ENCODE measurements around the gene NDUFA7.

NDUFA7 gene

DNA sequence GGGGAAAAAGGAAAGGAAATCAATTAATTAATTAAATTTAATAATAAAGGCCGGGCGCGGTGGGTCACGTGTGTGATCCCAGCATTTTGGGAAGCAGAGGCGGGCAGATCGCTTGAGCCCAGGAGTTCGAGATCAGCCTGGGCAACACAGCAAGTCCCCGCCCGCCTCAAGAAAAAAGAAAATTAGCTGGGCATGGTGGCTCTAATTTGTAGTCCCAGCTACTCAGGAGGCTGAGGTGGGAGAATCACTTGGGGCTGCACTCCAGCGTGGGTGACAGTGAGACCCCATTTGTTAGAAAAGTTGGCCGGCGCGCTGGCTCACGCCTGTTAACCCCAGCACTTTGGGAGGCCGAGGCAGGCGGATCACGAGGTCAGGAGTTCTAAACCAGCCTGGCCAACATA is 12.3 kb downstream of the NDUFA7 start:
- TF ChIP-seq, protein P1, sequence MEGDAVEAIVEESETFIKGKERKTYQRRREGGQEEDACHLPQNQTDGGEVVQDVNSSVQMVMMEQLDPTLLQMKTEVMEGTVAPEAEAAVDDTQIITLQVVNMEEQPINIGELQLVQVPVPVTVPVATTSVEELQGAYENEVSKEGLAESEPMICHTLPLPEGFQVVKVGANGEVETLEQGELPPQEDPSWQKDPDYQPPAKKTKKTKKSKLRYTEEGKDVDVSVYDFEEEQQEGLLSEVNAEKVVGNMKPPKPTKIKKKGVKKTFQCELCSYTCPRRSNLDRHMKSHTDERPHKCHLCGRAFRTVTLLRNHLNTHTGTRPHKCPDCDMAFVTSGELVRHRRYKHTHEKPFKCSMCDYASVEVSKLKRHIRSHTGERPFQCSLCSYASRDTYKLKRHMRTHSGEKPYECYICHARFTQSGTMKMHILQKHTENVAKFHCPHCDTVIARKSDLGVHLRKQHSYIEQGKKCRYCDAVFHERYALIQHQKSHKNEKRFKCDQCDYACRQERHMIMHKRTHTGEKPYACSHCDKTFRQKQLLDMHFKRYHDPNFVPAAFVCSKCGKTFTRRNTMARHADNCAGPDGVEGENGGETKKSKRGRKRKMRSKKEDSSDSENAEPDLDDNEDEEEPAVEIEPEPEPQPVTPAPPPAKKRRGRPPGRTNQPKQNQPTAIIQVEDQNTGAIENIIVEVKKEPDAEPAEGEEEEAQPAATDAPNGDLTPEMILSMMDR (conservative IDR thresholded peaks at IDR 0.05) = no peak
- peak overlapping the region; percentile 70 for H3K27ac ChIP-seq

DNA sequence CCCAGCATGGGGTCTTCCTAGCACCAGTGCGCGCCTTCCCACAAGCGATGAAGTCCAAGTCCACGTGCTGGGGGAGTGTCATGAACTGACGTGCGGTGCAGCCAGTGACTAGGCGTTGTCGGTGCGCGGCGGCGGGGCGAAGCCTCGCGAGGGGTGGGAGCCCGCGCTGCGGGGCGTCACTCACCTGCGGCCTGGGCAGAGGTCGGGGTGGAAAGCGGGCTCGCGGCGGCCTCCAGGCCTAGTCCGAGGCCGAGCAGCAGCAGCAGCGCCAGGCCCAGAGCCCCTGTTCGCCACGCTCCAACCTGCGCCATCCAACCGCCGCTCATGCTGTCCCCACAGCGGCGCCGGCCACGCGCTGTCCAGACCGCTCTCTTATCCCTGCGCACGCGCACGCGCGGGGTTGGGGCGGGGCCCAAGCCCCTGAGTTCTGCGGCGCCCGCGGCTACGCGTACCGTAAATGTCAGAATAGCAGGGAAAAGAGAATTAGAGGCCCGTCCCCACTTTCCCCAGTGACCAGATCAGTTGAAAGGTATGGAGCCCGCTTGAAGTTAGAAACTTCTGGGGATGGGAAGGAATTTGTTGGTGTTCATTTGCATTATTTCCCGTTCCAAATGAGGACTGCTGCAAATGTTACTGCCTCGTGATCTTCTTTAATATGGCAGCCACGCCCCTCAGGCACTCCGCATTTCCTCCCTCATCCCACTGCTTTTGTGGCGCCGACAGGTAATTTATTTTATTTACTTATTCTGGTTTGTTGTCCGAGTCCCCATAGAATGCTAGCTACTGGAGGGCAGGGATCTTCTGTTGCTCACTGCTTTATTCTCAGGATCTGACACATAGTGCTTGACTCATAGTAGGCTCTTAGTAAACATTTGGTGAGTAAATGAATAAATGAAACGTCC is 13.0 kb downstream of the NDUFA7 start, which contains the start of gene CD320:
CD320 (minus strand) TSS at position 394 of the 902 bp plus-strand sequence; CDS start at position 326, 68 bp downstream.
- TF ChIP-seq, protein P1 (conservative IDR thresholded peaks at IDR 0.05) = no peak
- H3K27ac ChIP-seq = peak within 1 kb of the TSS; percentile 70

DNA sequence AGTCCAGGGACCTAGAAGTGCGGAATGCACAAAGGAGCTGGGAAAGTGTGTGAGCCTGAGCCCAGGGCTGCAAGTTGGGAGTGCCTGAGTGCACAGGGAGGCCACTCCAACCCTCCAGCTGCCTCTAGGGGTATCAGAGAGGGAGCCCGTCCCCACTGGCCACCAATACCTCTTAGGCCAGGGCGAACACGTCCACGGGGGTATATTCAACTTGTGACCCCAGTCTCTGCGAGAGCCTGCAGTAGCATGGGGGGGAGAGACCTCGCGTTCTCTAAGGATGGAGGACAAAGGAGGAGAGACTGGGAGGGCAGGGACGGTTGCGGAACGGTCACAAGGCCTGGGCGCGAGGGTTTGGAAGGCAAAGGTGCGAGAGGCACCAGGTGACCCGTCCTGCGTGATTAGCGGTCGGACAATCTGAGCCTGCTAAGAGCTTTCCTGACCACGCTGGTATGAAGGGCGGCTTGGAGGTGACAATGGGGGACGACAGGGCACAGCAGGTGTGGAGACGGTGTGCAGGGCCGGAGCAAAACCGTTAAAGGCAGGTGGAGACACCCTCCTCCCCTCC is 13.7 kb downstream of the NDUFA7 start:
- H3K27ac ChIP-seq = peak overlapping the region; percentile 70
- TF ChIP-seq, protein P1 (conservative IDR thresholded peaks at IDR 0.05) = no peak

DNA sequence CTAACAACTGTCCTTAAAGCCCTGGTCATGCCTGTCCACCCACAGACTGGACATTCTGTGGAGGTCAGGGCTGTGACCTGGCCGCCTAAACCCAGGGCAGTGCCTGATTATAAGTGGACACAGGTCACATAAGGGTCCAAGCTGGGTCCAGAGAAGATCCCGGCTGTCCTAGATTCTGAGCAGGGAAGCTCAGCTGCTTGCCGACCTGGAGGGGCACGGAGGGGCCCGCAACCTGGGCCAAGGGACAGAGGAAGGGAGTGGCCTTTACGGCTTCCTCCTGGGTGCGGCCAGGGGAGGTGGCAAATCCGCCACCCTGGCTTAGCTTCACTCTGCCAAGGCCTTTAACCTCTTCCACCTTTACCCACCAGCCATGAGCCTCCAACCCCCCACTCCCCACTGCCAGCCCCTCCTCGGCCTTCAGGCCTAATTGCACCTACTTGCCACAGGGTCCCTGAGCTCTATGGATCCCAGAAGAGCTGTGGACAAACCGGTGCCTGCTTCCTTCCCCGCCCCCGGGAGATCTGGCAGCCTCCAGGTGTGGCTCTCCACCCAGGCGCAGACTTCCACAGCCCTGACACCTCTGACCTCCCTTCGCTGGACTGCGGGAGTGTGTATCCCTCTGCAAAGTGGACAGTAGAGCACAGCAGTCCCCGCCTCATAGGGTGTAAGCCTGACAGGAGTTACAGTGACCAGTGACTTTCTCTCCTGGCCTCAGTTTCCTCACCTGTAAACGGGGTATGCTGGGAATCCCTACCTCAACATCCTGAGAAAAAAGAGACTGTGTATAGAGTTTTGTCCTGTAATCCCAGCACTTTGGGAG is 14.7 kb downstream of the NDUFA7 start:
- TF ChIP-seq, protein P1 (conservative IDR thresholded peaks at IDR 0.05) = no peak
- peak overlapping the region; percentile 70; the same call in 1 of the 2 replicates for H3K27ac ChIP-seq

DNA sequence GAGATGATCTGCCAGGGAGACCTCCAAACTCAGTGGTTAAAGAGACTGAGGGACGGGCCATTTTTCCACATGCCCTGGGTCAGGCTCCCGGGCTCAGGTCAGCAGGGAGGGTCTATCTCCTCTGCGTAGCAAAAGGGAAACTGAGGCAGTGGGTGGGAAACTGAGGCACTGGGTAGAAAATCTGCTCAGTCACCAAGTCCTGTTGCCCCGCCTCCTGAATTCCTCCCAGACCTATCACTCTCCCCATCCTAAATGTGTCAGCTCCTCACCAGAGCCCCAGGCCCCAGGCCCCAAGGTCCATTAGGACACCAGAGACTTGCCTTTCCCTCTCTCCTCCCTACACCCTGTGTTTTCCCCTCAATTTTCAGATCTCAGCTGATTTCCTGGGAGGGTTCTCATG is 15.4 kb downstream of the NDUFA7 start:
- TF ChIP-seq, protein P1 (conservative IDR thresholded peaks at IDR 0.05) = no peak
- H3K27ac ChIP-seq = peak overlapping the region; percentile 70; the same call in 1 of the 2 replicates

DNA sequence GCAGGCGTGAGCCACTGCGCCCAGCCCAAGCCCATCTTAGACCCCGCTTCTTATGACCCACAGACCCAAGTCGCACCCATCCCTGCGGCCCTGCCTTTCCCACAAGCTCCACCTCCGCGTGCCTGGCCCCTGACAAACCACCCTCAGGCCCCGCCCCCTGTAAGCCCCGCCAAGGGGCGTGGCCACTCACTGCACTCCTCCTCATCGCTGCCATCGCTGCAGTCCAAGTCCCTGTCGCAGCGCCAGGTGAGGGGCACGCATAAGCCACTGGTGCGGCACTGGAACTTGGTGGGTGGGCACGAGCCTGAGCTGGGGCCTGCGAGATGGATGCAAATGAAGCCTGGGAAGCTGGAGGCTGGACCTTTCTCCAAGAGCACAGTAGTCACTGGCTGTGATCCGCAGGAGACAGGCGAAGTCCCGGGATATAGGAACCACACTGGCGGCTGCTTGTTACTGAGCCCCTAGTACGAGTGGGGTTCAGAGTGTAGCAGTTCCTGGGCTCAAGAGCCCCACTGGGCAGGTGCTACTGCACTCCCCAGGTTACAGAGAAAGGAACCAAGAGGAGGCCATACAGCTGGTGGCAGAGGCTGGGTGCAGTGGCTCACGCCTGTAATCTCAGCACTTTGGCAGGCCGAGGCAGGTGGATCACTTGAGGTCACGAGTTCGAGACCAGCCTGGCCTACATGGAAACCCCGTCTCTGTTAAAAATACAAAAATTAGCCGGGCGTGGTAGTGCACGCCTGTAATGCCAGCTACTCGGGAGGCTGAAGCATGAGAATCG is 16.1 kb downstream of the NDUFA7 start:
- H3K27ac ChIP-seq = no peak overlapping the region
- TF ChIP-seq, protein P1 (conservative IDR thresholded peaks at IDR 0.05) = no peak
